ENCODE data around the gene HBEGF. TPM values are rescaled to one million over a fixed set of nuclear protein-coding genes. Genes with fewer than 3 reads are reported as not detected.

Gene HBEGF
- total RNA-seq, 1 donor from 2014 or later = 2.4 TPM

- Histone ChIP-seq H3K27me3 (peaks cover 9% of the 10 kb centered on the region), H2AFZ (replicated peaks) (no peak overlapping the region), H3F3A (ENCODE audit: low read depth) (no peaks in the 10 kb centered on the region), H3K9me3 (ENCODE audit: low read depth) (no peaks in the 10 kb centered on the region), H3K4me3 (no peak overlapping the region), H3K9ac (no peak overlapping the region), H3K36me3 (no peaks in the 10 kb centered on the region), H4K20me1 (ENCODE audit: low read depth) (no peaks in the 10 kb centered on the region), H3K27ac (no peak overlapping the region), H3K4me2 (no peak overlapping the region), H3K79me2 (ENCODE audit: low read depth) (no peaks in the 10 kb centered on the region), H3K4me1 (no peaks in the 10 kb centered on the region)
- Mint-ChIP-seq H3K27ac (no peak overlapping the region), H3K9me3 (no peaks in the 10 kb centered on the region), H3K4me3 (no peak overlapping the region), H3K4me1 (no peaks in the 10 kb centered on the region), H3K36me3 (no peaks in the 10 kb centered on the region), H3K27me3 (ENCODE audit: insufficient read depth, low read depth) (peaks cover 4% of the 10 kb centered on the region)
- no peak for DNase-seq (ENCODE audit: low spot score)
- TF ChIP-seq EZH2phosphoT487 (IDR thresholded peaks at IDR 0.05) (no peak), EZH2 (IDR thresholded peaks at IDR 0.05) (no peak), CTCF (IDR thresholded peaks at IDR 0.05) (no peak)
Measured at GRCh38 chr5:140366589-140367255, 20.3 kb upstream of the HBEGF start.

- no peak overlapping the region for H3K4me3 Mint-ChIP-seq
- no peak overlapping the region for H3K9ac ChIP-seq
- H3K9me3 Mint-ChIP-seq = no peaks in the 10 kb centered on the region
- no peak overlapping the region for H3K4me3 ChIP-seq
- H3K9me3 ChIP-seq (ENCODE audit: low read depth) = no peaks in the 10 kb centered on the region
- H3K4me2 ChIP-seq = no peak overlapping the region
- H3K4me1 Mint-ChIP-seq = no peaks in the 10 kb centered on the region
- no peak overlapping the region for H3K27ac Mint-ChIP-seq
- H3K27me3 ChIP-seq = peaks cover 9% of the 10 kb centered on the region
- H2AFZ ChIP-seq (replicated peaks) = no peak overlapping the region
- no peak for DNase-seq (ENCODE audit: low spot score)
- H3K4me1 ChIP-seq = no peaks in the 10 kb centered on the region
- H3K36me3 Mint-ChIP-seq = no peaks in the 10 kb centered on the region
- peaks cover 2% of the 10 kb centered on the region for H3K27me3 Mint-ChIP-seq (ENCODE audit: insufficient read depth, low read depth)
- no peaks in the 10 kb centered on the region for H3K79me2 ChIP-seq (ENCODE audit: low read depth)
- H4K20me1 ChIP-seq (ENCODE audit: low read depth) = no peaks in the 10 kb centered on the region
- no peaks in the 10 kb centered on the region for H3F3A ChIP-seq (ENCODE audit: low read depth)
- H3K36me3 ChIP-seq = no peaks in the 10 kb centered on the region
- no peak overlapping the region for H3K27ac ChIP-seq
- TF ChIP-seq EZH2 (IDR thresholded peaks at IDR 0.05) (no peak), CTCF (IDR thresholded peaks at IDR 0.05) (no peak), EZH2phosphoT487 (IDR thresholded peaks at IDR 0.05) (no peak)
Measured at GRCh38 chr5:140365941-140366340, 19.5 kb upstream of the HBEGF start.

DNA sequence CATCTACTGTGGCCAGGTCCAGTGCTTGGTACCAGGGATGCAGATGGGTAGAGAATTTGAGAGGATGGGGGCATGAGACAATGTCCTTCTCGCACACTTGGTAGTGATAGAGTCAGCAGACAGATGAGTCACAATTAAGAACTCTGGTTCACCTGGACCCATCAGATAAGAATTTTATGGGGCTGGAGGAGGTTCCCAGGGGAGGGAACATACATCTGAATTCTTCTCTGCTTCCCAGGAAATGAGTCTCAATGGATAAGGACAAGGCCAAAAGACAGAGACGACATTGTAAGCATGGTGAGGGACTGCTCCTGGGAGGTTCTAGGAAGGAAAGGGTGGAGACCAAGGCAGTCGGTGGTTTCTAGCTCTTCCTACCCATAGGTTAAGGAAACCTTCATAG is 18.9 kb upstream of the HBEGF start:
- H3F3A ChIP-seq (ENCODE audit: low read depth) = no peaks in the 10 kb centered on the region
- no peak overlapping the region for H3K27ac ChIP-seq
- peaks cover 2% of the 10 kb centered on the region for H3K27me3 Mint-ChIP-seq (ENCODE audit: insufficient read depth, low read depth)
- no peak overlapping the region for H2AFZ ChIP-seq (replicated peaks)
- H3K27me3 ChIP-seq = peaks cover 9% of the 10 kb centered on the region
- no peaks in the 10 kb centered on the region for H3K9me3 Mint-ChIP-seq
- no peak overlapping the region for H3K4me3 Mint-ChIP-seq
- H3K79me2 ChIP-seq (ENCODE audit: low read depth) = no peaks in the 10 kb centered on the region
- H3K4me2 ChIP-seq = no peak overlapping the region
- no peaks in the 10 kb centered on the region for H3K36me3 ChIP-seq
- no peaks in the 10 kb centered on the region for H3K9me3 ChIP-seq (ENCODE audit: low read depth)
- no peaks in the 10 kb centered on the region for H3K4me1 Mint-ChIP-seq
- H4K20me1 ChIP-seq (ENCODE audit: low read depth) = no peaks in the 10 kb centered on the region
- H3K4me3 ChIP-seq = no peak overlapping the region
- H3K4me1 ChIP-seq = no peaks in the 10 kb centered on the region
- no peaks in the 10 kb centered on the region for H3K36me3 Mint-ChIP-seq
- H3K9ac ChIP-seq = no peak overlapping the region
- no peak overlapping the region for H3K27ac Mint-ChIP-seq
- DNase-seq (ENCODE audit: low spot score) = no peak
- TF ChIP-seq EZH2phosphoT487 (IDR thresholded peaks at IDR 0.05) (no peak), EZH2 (IDR thresholded peaks at IDR 0.05) (no peak), CTCF (IDR thresholded peaks at IDR 0.05) (no peak)
